H1 (cell line): ENCODE data around the gene LRRC27.

Experiments
- ASH2L ChIP-seq: fragments of 200-600, 300-600 bp; sonication (generic); IDR thresholded peaks from one replicate; pipeline ENCODE4 v1.7.1; 2017; ENCODE audit warnings: low read length
- CHD2 ChIP-seq: IDR thresholded peaks from 2 replicates; pipeline ENCODE4 v1.6.1; 2012; ENCODE audit warnings: low read length, improper control_type of control experiment
- EP300 ChIP-seq, 2 experiments: IDR thresholded peaks; 1 replicate in 1 of 2; 2 replicates in 1 of 2; pipeline ENCODE4 v1.6.1; 2011 to 2012; ENCODE audit warnings: low read depth in 2 of 2, low read length in 2 of 2, mild to moderate bottlenecking in 2 of 2, borderline replicate concordance in 1 of 2, inconsistent platforms in 1 of 2, moderate library complexity in 1 of 2
- EZH2 ChIP-seq: fragments of 200-600 bp; sonication (generic); IDR thresholded peaks from 2 replicates; pipeline ENCODE4 v1.7.1; 2012; ENCODE audit warnings: low read depth, mild to moderate bottlenecking, moderate library complexity, low read length, inconsistent platforms; ENCODE audit not compliant: severe bottlenecking
- GTF2F1 ChIP-seq: IDR thresholded peaks from 2 replicates; pipeline ENCODE4 v1.6.1; 2012; ENCODE audit warnings: low read depth, low read length, improper control_type of control experiment, borderline replicate concordance
- NRF1 ChIP-seq: IDR thresholded peaks from 2 replicates; pipeline ENCODE4 v1.6.1; 2011; ENCODE audit warnings: mild to moderate bottlenecking, low read depth, low read length, improper control_type of control experiment
- POLR2A ChIP-seq, 2 experiments: IDR thresholded peaks; 1 replicate in 1 of 2; 2 replicates in 1 of 2; pipeline ENCODE4 v1.6.1; 2011; ENCODE audit warnings: low read depth in 2 of 2, low read length in 2 of 2, mild to moderate bottlenecking in 2 of 2; ENCODE audit errors: control extremely low read depth in 1 of 2
- RFX5 ChIP-seq: IDR thresholded peaks from 2 replicates; pipeline ENCODE4 v1.6.1; 2011; ENCODE audit warnings: low read depth, low read length, improper control_type of control experiment, borderline replicate concordance
- SIX5 ChIP-seq: IDR thresholded peaks from 2 replicates; pipeline ENCODE4 v1.6.1; 2011; ENCODE audit warnings: mild to moderate bottlenecking, low read depth, low read length
- SP2 ChIP-seq: IDR thresholded peaks from 2 replicates; pipeline ENCODE4 v1.6.1; 2012; ENCODE audit warnings: mild to moderate bottlenecking, low read length, inconsistent platforms
- TCF12 ChIP-seq: IDR thresholded peaks from 2 replicates; pipeline ENCODE4 v1.6.1; 2011; ENCODE audit warnings: low read depth, mild to moderate bottlenecking, low read length
- TF ChIP-seq, protein P1 (sequence below), 3 experiments: IDR thresholded peaks; 1 replicate in 2 of 3; 2 replicates in 1 of 3; pipeline versions ENCODE4 v1.5.1 to v1.6.1; 2011; ENCODE audit warnings: low read length in 3 of 3, mild to moderate bottlenecking in 3 of 3, inconsistent platforms in 2 of 3, low read depth in 1 of 3, moderate library complexity in 1 of 3; ENCODE audit not compliant: insufficient read depth in 1 of 3; ENCODE audit errors: control extremely low read depth in 1 of 3
- TF ChIP-seq, protein P2 (sequence below): IDR thresholded peaks from 2 replicates; pipeline ENCODE4 v1.6.1; 2012; ENCODE audit warnings: inconsistent platforms

DNA sequence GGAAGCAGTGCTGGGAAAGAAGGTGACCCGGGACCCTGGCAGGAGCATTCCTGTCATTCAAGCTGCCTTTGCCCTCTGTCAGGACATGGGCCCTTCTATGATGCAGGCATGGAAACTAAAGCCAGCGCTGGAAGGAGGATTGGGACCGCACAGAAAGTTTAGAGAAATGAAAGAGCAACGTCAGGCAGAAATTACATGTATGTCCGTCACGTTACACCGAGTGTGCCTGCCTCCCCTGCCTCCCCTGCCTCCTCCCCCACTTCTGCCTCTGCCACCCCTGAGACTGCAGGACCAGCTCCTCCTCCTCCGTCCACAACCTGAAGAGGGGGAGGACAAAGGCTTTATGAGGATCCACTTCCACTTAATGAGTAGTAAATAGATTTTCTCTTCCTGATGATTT, 51.1 kb downstream of the LRRC27 start:
- TF ChIP-seq TCF12 (no peak), GTF2F1 (no peak), NRF1 (no peak), EP300 (IDR thresholded peaks at IDR 0.05; ENCODE audit: borderline replicate concordance in 1 of 2, low read depth in 2 of 2, low read length in 2 of 2) (no peak), SIX5 (no peak), EZH2 (no peak), SP2 (no peak), POLR2A (IDR thresholded peaks at IDR 0.05; ENCODE audit: control extremely low read depth in 1 of 2, low read depth in 2 of 2, low read length in 2 of 2) (no peak), CHD2 (no peak), RFX5 (no peak), ASH2L (no peak)
- TF ChIP-seq, protein P1, sequence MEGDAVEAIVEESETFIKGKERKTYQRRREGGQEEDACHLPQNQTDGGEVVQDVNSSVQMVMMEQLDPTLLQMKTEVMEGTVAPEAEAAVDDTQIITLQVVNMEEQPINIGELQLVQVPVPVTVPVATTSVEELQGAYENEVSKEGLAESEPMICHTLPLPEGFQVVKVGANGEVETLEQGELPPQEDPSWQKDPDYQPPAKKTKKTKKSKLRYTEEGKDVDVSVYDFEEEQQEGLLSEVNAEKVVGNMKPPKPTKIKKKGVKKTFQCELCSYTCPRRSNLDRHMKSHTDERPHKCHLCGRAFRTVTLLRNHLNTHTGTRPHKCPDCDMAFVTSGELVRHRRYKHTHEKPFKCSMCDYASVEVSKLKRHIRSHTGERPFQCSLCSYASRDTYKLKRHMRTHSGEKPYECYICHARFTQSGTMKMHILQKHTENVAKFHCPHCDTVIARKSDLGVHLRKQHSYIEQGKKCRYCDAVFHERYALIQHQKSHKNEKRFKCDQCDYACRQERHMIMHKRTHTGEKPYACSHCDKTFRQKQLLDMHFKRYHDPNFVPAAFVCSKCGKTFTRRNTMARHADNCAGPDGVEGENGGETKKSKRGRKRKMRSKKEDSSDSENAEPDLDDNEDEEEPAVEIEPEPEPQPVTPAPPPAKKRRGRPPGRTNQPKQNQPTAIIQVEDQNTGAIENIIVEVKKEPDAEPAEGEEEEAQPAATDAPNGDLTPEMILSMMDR (IDR thresholded peaks at IDR 0.05; ENCODE audit: control extremely low read depth in 1 of 3, insufficient read depth in 1 of 3, low read depth in 1 of 3, low read length in 3 of 3) = no peak
- TF ChIP-seq, protein P2, sequence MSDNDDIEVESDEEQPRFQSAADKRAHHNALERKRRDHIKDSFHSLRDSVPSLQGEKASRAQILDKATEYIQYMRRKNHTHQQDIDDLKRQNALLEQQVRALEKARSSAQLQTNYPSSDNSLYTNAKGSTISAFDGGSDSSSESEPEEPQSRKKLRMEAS = no peak
